B cell (primary cell): ENCODE data around the gene PAPPA. TPM values are rescaled to one million over a fixed set of nuclear protein-coding genes. Genes with fewer than 3 reads are reported as not detected.

ENCODE experiments used
- ATAC-seq: fragments of 200-7000 bp; cut with Tn5 transposase; one replicate; pipeline ENCODE4 v1.10.0; 2021; ENCODE audit warnings: low read depth, mild to moderate bottlenecking, moderate number of reproducible peaks, moderate library complexity
- CTCF ChIA-PET: fragments of 350-600 bp; sonication (Branson Sonifier 250); formaldehyde crosslinking; loops from one replicate; lab custom pipeline; 2021; ENCODE audit warnings: antibody characterized with exemption, inconsistent platforms; lab: Charles Lee
- POLR2A ChIA-PET: fragments of 350-600 bp; sonication (Branson Sonifier 250); formaldehyde crosslinking; loops from one replicate; lab custom pipeline; 2021; ENCODE audit warnings: antibody characterized with exemption; lab: Charles Lee
- DNase-seq: peaks from one replicate; pipeline ENCODE4 v3.0.0; 2013
- H2AFZ ChIP-seq: 2 replicates; pipeline ENCODE4 v1.6.1; 2012; ENCODE audit warnings: mild to moderate bottlenecking, low read depth, low read length; ENCODE audit not compliant: insufficient read depth, poor library complexity, severe bottlenecking
- H3K27ac ChIP-seq, 2 donors: 1 replicate in 1 of 2; 2 replicates in 1 of 2; pipeline ENCODE4 v1.5.1; 2012 to 2013; ENCODE audit warnings: low read length in 2 of 2, mild to moderate bottlenecking in 2 of 2, moderate library complexity in 1 of 2
- H3K27me3 ChIP-seq, 4 experiments: fragments of 200-600 bp in 1 of 4; sonication (generic) in 1 of 4; replicated peaks in 1 of 4; 1 replicate in 2 of 4; 2 replicates in 2 of 4; pipeline versions ENCODE4 v1.6.1 to v1.7.0; 2013 to 2016; ENCODE audit warnings: low read length in 3 of 4, mild to moderate bottlenecking in 2 of 4, mixed read lengths in 1 of 4, moderate library complexity in 1 of 4; ENCODE audit not compliant: insufficient read depth in 4 of 4, control insufficient read depth in 3 of 4; ENCODE audit errors: control extremely low read depth in 1 of 4
- H3K36me3 ChIP-seq, 2 experiments: replicated peaks in 1 of 2; 1 replicate in 1 of 2; 2 replicates in 1 of 2; pipeline versions ENCODE4 v1.6.1 to v1.7.1; 2013; ENCODE audit warnings: low read length in 1 of 2; ENCODE audit not compliant: insufficient read depth in 2 of 2, control insufficient read depth in 1 of 2; ENCODE audit errors: control extremely low read depth in 1 of 2, extremely low read depth in 1 of 2
- H3K4me1 ChIP-seq, 2 donors: fragments of 200-600 bp in 1 of 2; sonication (generic) in 1 of 2; 1 replicate in 1 of 2; 2 replicates in 1 of 2; pipeline versions ENCODE4 v1.5.1 to v1.6.1; 2013 to 2017; ENCODE audit warnings: low read length in 2 of 2; ENCODE audit not compliant: control insufficient read depth in 2 of 2, insufficient read depth in 2 of 2
- H3K4me2 ChIP-seq: replicated peaks from 2 replicates; pipeline ENCODE3; 2012; ENCODE audit warnings: mild to moderate bottlenecking, low read depth, low read length; ENCODE audit not compliant: poor library complexity, severe bottlenecking
- H3K4me3 ChIP-seq, 5 experiments: fragments of 200-600 bp in 1 of 5; sonication (generic) in 1 of 5; 1 replicate in 3 of 5; 2 replicates in 2 of 5; pipeline versions ENCODE4 v1.5.1 to v1.7.0; 2011 to 2016; ENCODE audit warnings: low read length in 4 of 5, mild to moderate bottlenecking in 4 of 5, low read depth in 2 of 5, control low read depth in 1 of 5, moderate library complexity in 1 of 5; ENCODE audit not compliant: insufficient read depth in 1 of 5; ENCODE audit errors: control extremely low read depth in 1 of 5, extremely low read depth in 1 of 5
- H3K79me2 ChIP-seq: fragments of 200-600 bp; sonication (generic); one replicate; pipeline ENCODE4 v1.6.0; 2016; ENCODE audit warnings: low read length; ENCODE audit not compliant: control insufficient read depth, insufficient read depth
- H3K9ac ChIP-seq: fragments of 200-600 bp; sonication (generic); 2 replicates; pipeline ENCODE4 v1.6.1; 2017; ENCODE audit warnings: mild to moderate bottlenecking, low read length, moderate library complexity
- H3K9me3 ChIP-seq, 3 donors: one replicate each; pipeline versions ENCODE4 v1.6.1 to v1.7.1; 2013; ENCODE audit warnings: low read length in 2 of 3; ENCODE audit not compliant: control insufficient read depth in 2 of 3, insufficient read depth in 1 of 3; ENCODE audit errors: control extremely low read depth in 1 of 3
- H4K20me1 ChIP-seq: 2 replicates; pipeline ENCODE4 v1.6.0; 2012; ENCODE audit warnings: mild to moderate bottlenecking, low read length; ENCODE audit not compliant: insufficient read depth, control insufficient read depth, poor library complexity, severe bottlenecking
- H3K27ac Mint-ChIP-seq: one replicate; pipeline ENCODE4 v1.8.0; 2021; ENCODE audit warnings: mixed read lengths
- H3K27me3 Mint-ChIP-seq: one replicate; pipeline ENCODE4 v1.8.0; 2021; ENCODE audit warnings: mixed read lengths
- H3K4me1 Mint-ChIP-seq: one replicate; pipeline ENCODE4 v1.8.0; 2021; ENCODE audit warnings: mixed read lengths
- H3K4me3 Mint-ChIP-seq: one replicate; pipeline ENCODE4 v1.8.0; 2021; ENCODE audit warnings: mixed read lengths
- H3K9me3 Mint-ChIP-seq: one replicate; pipeline ENCODE4 v1.8.0; 2022; ENCODE audit warnings: mixed read lengths; ENCODE audit not compliant: insufficient read depth
- EZH2 ChIP-seq: IDR thresholded peaks from 2 replicates; pipeline ENCODE4 v1.6.1; 2012; ENCODE audit warnings: borderline replicate concordance, low read depth, mild to moderate bottlenecking, moderate library complexity, low read length; ENCODE audit not compliant: insufficient read depth, poor library complexity, severe bottlenecking
- WGBS: methylation state at CpG from one replicate; pipeline ENCODE4 v1.1.5; 2013; ENCODE audit warnings: missing lambda C conversion rate; ENCODE audit not compliant: insufficient coverage; 5-methylcytosine and 5-hydroxymethylcytosine counted together
- intact Hi-C: fragments of 100-400 bp; cut with micrococcal nuclease; formaldehyde crosslinking; loops from one replicate; pipeline ENCODE4 v1.10.0; 2022
- polyA plus RNA-seq: library from polyadenylated mRNA; depleted of rRNA; stranded (reverse); fragments of >200 nt; gene quantifications from 2 replicates; pipeline ENCODE4 v1.2.3, GENCODE V29; 2012
- total RNA-seq, 2 donors: library from RNA; stranded (reverse); fragments of 120-200 nt in 1 of 2; gene quantifications; 1 replicate in 1 of 2; 2 replicates in 1 of 2; pipeline versions ENCODE4 v1.2.3 to v1.2.4, GENCODE V29; 2013 to 2022
- TF ChIP-seq, protein P1 (sequence below): fragments of 200-600 bp; IDR thresholded peaks from one replicate; pipeline ENCODE4 v1.8.0; 2022; ENCODE audit warnings: antibody characterized with exemption, mild to moderate bottlenecking

Gene PAPPA
- total and polyA plus RNA-seq, 2 donors (not counting 1 experiment from before 2014, with no cell fraction given) = not detected

DNA sequence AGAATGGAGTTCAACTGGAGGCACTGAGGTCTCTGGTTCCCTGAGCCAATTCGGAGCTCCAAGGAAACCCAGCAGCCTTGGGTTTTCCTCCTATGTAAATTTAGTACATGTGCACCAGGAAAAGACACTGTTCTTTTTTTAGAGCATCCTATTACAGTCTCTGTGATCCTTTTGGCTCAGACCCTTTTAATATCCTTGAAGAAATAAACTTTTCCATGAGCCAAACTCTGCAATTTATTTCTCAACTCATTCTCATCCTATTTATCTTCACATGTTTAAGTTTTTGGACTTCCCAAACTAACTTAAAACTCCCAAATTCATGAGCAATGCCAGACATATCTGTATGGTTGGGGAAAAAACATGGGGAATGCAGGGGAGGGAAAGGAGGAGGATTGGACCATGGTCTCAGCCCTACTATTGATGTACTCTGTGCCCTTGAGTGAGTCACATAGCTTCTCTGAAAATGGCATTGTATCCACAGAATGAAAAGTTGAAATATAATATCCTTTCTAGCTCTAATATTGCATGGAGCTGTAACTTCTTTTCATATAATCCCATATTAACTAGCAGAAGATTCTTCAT is 76.6 kb downstream of the PAPPA start:
- Histone ChIP-seq H3K27me3 (no peaks in the 10 kb centered on the region), H3K27ac (no peak overlapping the region), H3K9ac (no peak overlapping the region), H3K36me3 (no peaks in the 10 kb centered on the region), H3K4me3 (no peak overlapping the region), H3K79me2 (no peaks in the 10 kb centered on the region), H2AFZ (no peak overlapping the region), H3K4me1 (no peaks in the 10 kb centered on the region), H3K9me3 (peaks cover 0 to 2% (median 0%) of the 10 kb centered on the region in 3 donors), H3K4me2 (no peak overlapping the region), H4K20me1 (no peaks in the 10 kb centered on the region)
- Mint-ChIP-seq H3K4me1 (no peaks in the 10 kb centered on the region), H3K27ac (no peak overlapping the region), H3K9me3 (no peaks in the 10 kb centered on the region), H3K27me3 (peaks cover 2% of the 10 kb centered on the region), H3K4me3 (no peak overlapping the region)
- no peak for DNase-seq
- 40% methylated on average over 1 of the region's 1 CpG for WGBS
- ATAC-seq = no peak
- TF ChIP-seq EZH2 = no peak
- TF ChIP-seq, protein P1, sequence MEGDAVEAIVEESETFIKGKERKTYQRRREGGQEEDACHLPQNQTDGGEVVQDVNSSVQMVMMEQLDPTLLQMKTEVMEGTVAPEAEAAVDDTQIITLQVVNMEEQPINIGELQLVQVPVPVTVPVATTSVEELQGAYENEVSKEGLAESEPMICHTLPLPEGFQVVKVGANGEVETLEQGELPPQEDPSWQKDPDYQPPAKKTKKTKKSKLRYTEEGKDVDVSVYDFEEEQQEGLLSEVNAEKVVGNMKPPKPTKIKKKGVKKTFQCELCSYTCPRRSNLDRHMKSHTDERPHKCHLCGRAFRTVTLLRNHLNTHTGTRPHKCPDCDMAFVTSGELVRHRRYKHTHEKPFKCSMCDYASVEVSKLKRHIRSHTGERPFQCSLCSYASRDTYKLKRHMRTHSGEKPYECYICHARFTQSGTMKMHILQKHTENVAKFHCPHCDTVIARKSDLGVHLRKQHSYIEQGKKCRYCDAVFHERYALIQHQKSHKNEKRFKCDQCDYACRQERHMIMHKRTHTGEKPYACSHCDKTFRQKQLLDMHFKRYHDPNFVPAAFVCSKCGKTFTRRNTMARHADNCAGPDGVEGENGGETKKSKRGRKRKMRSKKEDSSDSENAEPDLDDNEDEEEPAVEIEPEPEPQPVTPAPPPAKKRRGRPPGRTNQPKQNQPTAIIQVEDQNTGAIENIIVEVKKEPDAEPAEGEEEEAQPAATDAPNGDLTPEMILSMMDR = no peak
- POLR2A ChIA-PET = no interaction called here
- CTCF ChIA-PET = no interaction called here
- intact Hi-C loops = no loop called here

DNA sequence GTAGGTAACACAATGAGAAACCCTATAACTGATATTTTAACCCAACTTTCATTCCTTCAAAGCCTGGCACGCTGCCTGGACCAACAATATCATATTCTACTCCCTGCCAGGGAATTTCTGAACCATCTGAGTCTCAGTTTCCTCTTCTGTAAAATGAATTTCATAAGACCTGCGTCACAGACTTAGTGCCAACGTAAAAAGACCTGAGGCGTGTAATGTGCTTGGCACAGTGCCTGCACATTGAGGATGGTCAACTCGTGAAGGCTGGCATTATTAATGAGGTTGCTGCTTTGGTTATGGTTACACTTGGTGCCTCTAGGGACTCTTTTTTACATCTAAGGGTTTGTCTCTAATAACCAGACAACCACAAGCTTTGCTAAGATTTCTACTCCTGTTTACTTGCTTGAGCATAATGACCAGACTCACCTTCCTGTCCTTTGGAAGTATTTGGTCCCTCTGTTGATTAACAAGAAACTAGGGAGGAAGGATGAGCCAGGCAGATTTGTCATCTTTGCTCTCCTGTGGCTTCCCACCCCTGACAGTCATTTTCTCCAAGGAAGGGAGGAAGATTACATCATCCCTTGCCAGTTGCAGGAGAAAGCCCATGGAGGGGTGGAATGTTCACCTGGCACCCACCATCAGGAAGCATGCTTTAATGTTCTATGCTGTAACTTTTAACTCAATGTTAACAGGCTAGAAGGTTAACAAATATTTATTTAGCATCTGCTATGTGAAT is 79.0 kb downstream of the PAPPA start:
- Histone ChIP-seq H3K27ac (no peak overlapping the region), H3K4me3 (no peak overlapping the region), H3K9me3 (peaks cover 0 to 6% (median 0%) of the 10 kb centered on the region in 3 donors), H3K79me2 (no peaks in the 10 kb centered on the region), H3K27me3 (no peaks in the 10 kb centered on the region), H2AFZ (no peak overlapping the region), H3K9ac (no peak overlapping the region), H3K36me3 (no peaks in the 10 kb centered on the region), H3K4me2 (no peak overlapping the region), H4K20me1 (no peaks in the 10 kb centered on the region), H3K4me1 (no peaks in the 10 kb centered on the region)
- no peaks in the 10 kb centered on the region for H3K4me1 Mint-ChIP-seq
- H3K9me3 Mint-ChIP-seq = no peaks in the 10 kb centered on the region
- no peak overlapping the region for H3K4me3 Mint-ChIP-seq
- ChIA-PET CTCF (no interaction called here), POLR2A (no interaction called here)
- no peak overlapping the region for H3K27ac Mint-ChIP-seq
- 86% methylated on average over 5 of the region's 5 CpGs for WGBS
- no peak for DNase-seq
- no peak for ATAC-seq
- peaks cover 2% of the 10 kb centered on the region for H3K27me3 Mint-ChIP-seq
- TF ChIP-seq, protein P1 = no peak
- no peak for TF ChIP-seq EZH2
- intact Hi-C loops = no loop called here
